GM08714 (cell line): Measurements from ENCODE around the gene LYST.

ENCODE experiments used
- H3K4me3 ChIP-seq: fragments of 200-500 bp; sonication (Bioruptor generic); 2 replicates; pipeline ENCODE4 v1.5.1; 2014; ENCODE audit warnings: mild to moderate bottlenecking, low read length, inconsistent platforms
- ZNF274 ChIP-seq: IDR thresholded peaks from 2 replicates; pipeline ENCODE4 v1.6.1; 2012; ENCODE audit warnings: mild to moderate bottlenecking, low read depth, low read length

LYST gene

GRCh38 chr1:235689356-235689755 is 177.3 kb downstream of the LYST start:
- no peak for TF ChIP-seq ZNF274
- H3K4me3 ChIP-seq, result no peak overlapping the region

GRCh38 chr1:235688096-235688495 is 178.6 kb downstream of the LYST start:
- TF ChIP-seq ZNF274, result no peak
- H3K4me3 ChIP-seq, result no peak overlapping the region

GRCh38 chr1:235683653-235684052 is 183.1 kb downstream of the LYST start:
- TF ChIP-seq ZNF274, result no peak
- H3K4me3 ChIP-seq, result no peak overlapping the region

- TF ChIP-seq ZNF274, result no peak
These were observed 184.5 kb downstream of the LYST start for GRCh38 chr1:235682216-235682615.

GRCh38 chr1:235679644-235680043 is 187.1 kb downstream of the LYST start:
- no peak for TF ChIP-seq ZNF274
- no peak overlapping the region for H3K4me3 ChIP-seq

More at GRCh38 chr1:235682216-235682615, 184.5 kb downstream of the LYST start:
- no peak overlapping the region for H3K4me3 ChIP-seq

GRCh38 chr1:235679005-235679404 is 187.7 kb downstream of the LYST start:
- TF ChIP-seq ZNF274, result no peak
- H3K4me3 ChIP-seq, result no peak overlapping the region

- no peak overlapping the region for H3K4me3 ChIP-seq
These were observed 191.4 kb downstream of the LYST start for GRCh38 chr1:235675152-235675890.

GRCh38 chr1:235673981-235674380 is 192.7 kb downstream of the LYST start:
- no peak overlapping the region for H3K4me3 ChIP-seq

More at GRCh38 chr1:235675152-235675890, 191.4 kb downstream of the LYST start:
- TF ChIP-seq ZNF274, result no peak

GRCh38 chr1:235671992-235672391 is 194.7 kb downstream of the LYST start:
- no peak for TF ChIP-seq ZNF274
- no peak overlapping the region for H3K4me3 ChIP-seq

More at GRCh38 chr1:235673981-235674380, 192.7 kb downstream of the LYST start:
- no peak for TF ChIP-seq ZNF274

- TF ChIP-seq ZNF274, result no peak
- no peak overlapping the region for H3K4me3 ChIP-seq
These were observed 196.4 kb downstream of the LYST start for GRCh38 chr1:235670157-235670776.

- no peak overlapping the region for H3K4me3 ChIP-seq
- TF ChIP-seq ZNF274, result no peak
These were observed 197.4 kb downstream of the LYST start for GRCh38 chr1:235669277-235669676.

- no peak for TF ChIP-seq ZNF274
- H3K4me3 ChIP-seq, result no peak overlapping the region
These were observed 203.1 kb downstream of the LYST start for GRCh38 chr1:235663628-235664027.

GRCh38 chr1:235661568-235661967 is 205.1 kb downstream of the LYST start:
- TF ChIP-seq ZNF274, result no peak
- H3K4me3 ChIP-seq, result no peak overlapping the region

GRCh38 chr1:235659186-235659771 is 207.4 kb downstream of the LYST start:
- no peak for TF ChIP-seq ZNF274
- H3K4me3 ChIP-seq, result no peak overlapping the region

- no peak overlapping the region for H3K4me3 ChIP-seq
- TF ChIP-seq ZNF274, result no peak
These were observed 208.8 kb downstream of the LYST start for GRCh38 chr1:235657747-235658526.
